Cardiac muscle cell (in vitro differentiated cells and primary cell): ENCODE measurements around the gene PDZK1. TPM values are rescaled to one million over a fixed set of nuclear protein-coding genes. Genes with fewer than 3 reads are reported as not detected.

Experiments
- DNase-seq, 2 donors: peaks; one replicate each; pipeline versions ENCODE4 v3.0.0 to v3.0.0-alpha.2; 2010 to 2017; ENCODE audit warnings: low read depth in 1 of 2, low spot score in 1 of 2
- H3K27ac ChIP-seq: fragments of 200-600 bp; sonication (generic); 2 replicates; pipeline ENCODE4 v1.5.1; 2016
- H3K27me3 ChIP-seq: fragments of 200-600 bp; sonication (generic); 2 replicates; pipeline ENCODE4 v1.6.0; 2016; ENCODE audit warnings: control low read depth
- H3K36me3 ChIP-seq: fragments of 200-600 bp; sonication (generic); 2 replicates; pipeline ENCODE4 v1.5.1; 2016; ENCODE audit warnings: control low read depth
- H3K4me1 ChIP-seq: fragments of 200-600 bp; sonication (generic); 2 replicates; pipeline ENCODE4 v1.8.1; 2017; ENCODE audit warnings: low read depth, mild to moderate bottlenecking, mixed run types
- H3K4me3 ChIP-seq: fragments of 200-600 bp; sonication (generic); 2 replicates; pipeline ENCODE4 v1.5.1; 2016; ENCODE audit warnings: mild to moderate bottlenecking
- H3K9me3 ChIP-seq: fragments of 200-600 bp; sonication (generic); 2 replicates; pipeline ENCODE4 v1.5.1; 2017; ENCODE audit warnings: low read depth, mild to moderate bottlenecking, control low read depth
- CTCF ChIP-seq: IDR thresholded peaks from 2 replicates; pipeline ENCODE4 v1.5.1; 2012; ENCODE audit warnings: low read depth, mild to moderate bottlenecking, low read length
- polyA plus RNA-seq: library from polyadenylated mRNA; unstranded; fragments of >200 nt; fragmentation: Nextera tagmentation; extraction: Ambion mirVana; gene quantifications from 2 replicates; pipeline ENCODE4 v1.2.1, GENCODE V29; 2016
- total RNA-seq: library from RNA; depleted of rRNA; stranded (reverse); fragments of >200 nt; gene quantifications from 2 replicates; pipeline ENCODE4 v1.2.3, GENCODE V29; 2016

Gene PDZK1
- total and polyA plus RNA-seq, 2 experiments from 2014 or later = 0.18 to 0.77 TPM

- no peak overlapping the region for H3K4me3 ChIP-seq
- H3K4me1 ChIP-seq = peaks cover 5% of the 10 kb centered on the region
- TF ChIP-seq CTCF = no peak
- no peaks in the 10 kb centered on the region for H3K9me3 ChIP-seq
- peak overlapping the region; percentile 18 for H3K27ac ChIP-seq
- peaks cover 4% of the 10 kb centered on the region for H3K27me3 ChIP-seq
- no peaks in the 10 kb centered on the region for H3K36me3 ChIP-seq
- DNase-seq = peak in 1 of 2 donors; percentile 42
These were observed 9.6 kb upstream of the PDZK1 start for GRCh38 chr1:145716641-145717345.

- Histone ChIP-seq H3K27me3 (no peaks in the 10 kb centered on the region), H3K4me1 (peaks cover 5% of the 10 kb centered on the region), H3K36me3 (no peaks in the 10 kb centered on the region), H3K4me3 (no peak overlapping the region), H3K27ac (peak overlapping the region; percentile 60), H3K9me3 (no peaks in the 10 kb centered on the region)
- DNase-seq = no peak
- TF ChIP-seq CTCF = no peak
These were observed 7.5 kb upstream of the PDZK1 start for GRCh38 chr1:145714524-145715111.

- Histone ChIP-seq H3K9me3 (no peaks in the 10 kb centered on the region), H3K4me1 (no peaks in the 10 kb centered on the region), H3K36me3 (no peaks in the 10 kb centered on the region), H3K4me3 (no peak overlapping the region), H3K27me3 (no peaks in the 10 kb centered on the region), H3K27ac (no peak overlapping the region)
- TF ChIP-seq CTCF = no peak
- no peak for DNase-seq
These were observed 4.1 kb upstream of the PDZK1 start for GRCh38 chr1:145711213-145711651.

- DNase-seq = no peak
- Histone ChIP-seq H3K36me3 (no peaks in the 10 kb centered on the region), H3K4me3 (no peak overlapping the region), H3K9me3 (no peaks in the 10 kb centered on the region), H3K4me1 (no peaks in the 10 kb centered on the region), H3K27me3 (no peaks in the 10 kb centered on the region), H3K27ac (no peak overlapping the region)
- TF ChIP-seq CTCF = no peak
These were observed 3.3 kb upstream of the PDZK1 start for GRCh38 chr1:145710291-145711027.

- Histone ChIP-seq H3K36me3 (no peaks in the 10 kb centered on the region), H3K9me3 (no peaks in the 10 kb centered on the region), H3K27me3 (no peaks in the 10 kb centered on the region), H3K4me3 (no peak overlapping the region), H3K27ac (no peak overlapping the region), H3K4me1 (no peaks in the 10 kb centered on the region)
- TF ChIP-seq CTCF = no peak
- no peak for DNase-seq
These were observed 895 bp upstream of the PDZK1 start for GRCh38 chr1:145708063-145708462.
